ENCODE results near the gene MED13L.

GRCh38 chr12:116282371-116283286 is 5.1 kb upstream of the MED13L start:
- no peak for TF ChIP-seq CTCF (IDR thresholded peaks at IDR 0.05; ENCODE audit: extremely low read depth in 1 of 2, insufficient read depth in 1 of 2, low read depth in 1 of 2, low read length in 2 of 2)
- no peak for TF ChIP-seq POLR2AphosphoS5 (IDR thresholded peaks at IDR 0.05; ENCODE audit: insufficient read depth, low read depth, low read length)
- TF ChIP-seq EZH2 (IDR thresholded peaks at IDR 0.05; ENCODE audit: borderline replicate concordance, low read depth, low read length, severe bottlenecking), result no peak
- TF ChIP-seq, protein P1, sequence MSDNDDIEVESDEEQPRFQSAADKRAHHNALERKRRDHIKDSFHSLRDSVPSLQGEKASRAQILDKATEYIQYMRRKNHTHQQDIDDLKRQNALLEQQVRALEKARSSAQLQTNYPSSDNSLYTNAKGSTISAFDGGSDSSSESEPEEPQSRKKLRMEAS (IDR thresholded peaks at IDR 0.05; ENCODE audit: insufficient read depth, insufficient read length), result no peak
- no peak for TF ChIP-seq POLR2A (IDR thresholded peaks at IDR 0.05; ENCODE audit: low read depth, low read length)
- TF ChIP-seq JUN (IDR thresholded peaks at IDR 0.05; ENCODE audit: borderline replicate concordance, insufficient read depth, insufficient read length, low read depth), result no peak
- TF ChIP-seq GATA2 (IDR thresholded peaks at IDR 0.05; ENCODE audit: insufficient read depth, insufficient read length, low read depth, low read length), result peak; percentile 44
- no peak for TF ChIP-seq MYC (IDR thresholded peaks at IDR 0.05; ENCODE audit: low read depth, low read length)
- TF ChIP-seq FOS (IDR thresholded peaks at IDR 0.05; ENCODE audit: borderline replicate concordance, insufficient read depth, low read length), result no peak
